AG09309 (cell line): ENCODE data around the gene PINK1.
"Not testable (repeated sequence)": the region's sequence is repeated elsewhere in the genome, so short reads cannot be mapped to it uniquely, and the experiment has no call there.

ENCODE experiments used
- DNase-seq: peaks from one replicate; pipeline ENCODE4 v3.0.0-alpha.2; 2010; ENCODE audit warnings: low read depth
- H3K4me3 ChIP-seq: 2 replicates; pipeline ENCODE4 v1.5.1; 2011; ENCODE audit warnings: mild to moderate bottlenecking, low read depth, low read length, moderate library complexity; ENCODE audit not compliant: control insufficient read depth
- TF ChIP-seq, protein P1 (sequence below): IDR thresholded peaks from 2 replicates; pipeline ENCODE4 v1.5.1; 2011; ENCODE audit warnings: mild to moderate bottlenecking, low read depth, low read length, inconsistent platforms; ENCODE audit not compliant: insufficient read depth, control insufficient read depth; ENCODE audit errors: missing control alignments

Gene PINK1

DNA sequence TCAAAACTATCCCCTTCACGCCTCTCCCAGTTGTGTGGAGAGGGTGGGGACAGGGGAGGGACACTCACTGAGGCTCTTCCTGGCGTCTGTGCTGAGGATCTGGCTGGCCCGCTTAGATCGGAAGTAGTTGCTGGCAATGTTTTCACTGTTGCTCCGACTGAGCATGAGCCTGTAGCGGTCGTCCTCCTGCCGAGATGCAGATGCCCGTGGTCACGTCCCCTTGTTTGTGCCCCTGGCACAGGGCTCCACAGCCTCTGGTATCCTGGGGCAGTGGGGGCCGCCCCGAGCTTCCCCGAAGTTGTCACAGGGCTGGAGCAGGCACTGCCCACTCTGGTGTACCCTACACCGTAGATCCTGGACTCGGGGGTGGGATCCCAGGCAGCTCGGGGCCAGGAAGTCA is 32.9 kb downstream of the PINK1 start:
- no peak for DNase-seq
- H3K4me3 ChIP-seq = no peak overlapping the region
- TF ChIP-seq, protein P1, sequence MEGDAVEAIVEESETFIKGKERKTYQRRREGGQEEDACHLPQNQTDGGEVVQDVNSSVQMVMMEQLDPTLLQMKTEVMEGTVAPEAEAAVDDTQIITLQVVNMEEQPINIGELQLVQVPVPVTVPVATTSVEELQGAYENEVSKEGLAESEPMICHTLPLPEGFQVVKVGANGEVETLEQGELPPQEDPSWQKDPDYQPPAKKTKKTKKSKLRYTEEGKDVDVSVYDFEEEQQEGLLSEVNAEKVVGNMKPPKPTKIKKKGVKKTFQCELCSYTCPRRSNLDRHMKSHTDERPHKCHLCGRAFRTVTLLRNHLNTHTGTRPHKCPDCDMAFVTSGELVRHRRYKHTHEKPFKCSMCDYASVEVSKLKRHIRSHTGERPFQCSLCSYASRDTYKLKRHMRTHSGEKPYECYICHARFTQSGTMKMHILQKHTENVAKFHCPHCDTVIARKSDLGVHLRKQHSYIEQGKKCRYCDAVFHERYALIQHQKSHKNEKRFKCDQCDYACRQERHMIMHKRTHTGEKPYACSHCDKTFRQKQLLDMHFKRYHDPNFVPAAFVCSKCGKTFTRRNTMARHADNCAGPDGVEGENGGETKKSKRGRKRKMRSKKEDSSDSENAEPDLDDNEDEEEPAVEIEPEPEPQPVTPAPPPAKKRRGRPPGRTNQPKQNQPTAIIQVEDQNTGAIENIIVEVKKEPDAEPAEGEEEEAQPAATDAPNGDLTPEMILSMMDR = no peak

DNA sequence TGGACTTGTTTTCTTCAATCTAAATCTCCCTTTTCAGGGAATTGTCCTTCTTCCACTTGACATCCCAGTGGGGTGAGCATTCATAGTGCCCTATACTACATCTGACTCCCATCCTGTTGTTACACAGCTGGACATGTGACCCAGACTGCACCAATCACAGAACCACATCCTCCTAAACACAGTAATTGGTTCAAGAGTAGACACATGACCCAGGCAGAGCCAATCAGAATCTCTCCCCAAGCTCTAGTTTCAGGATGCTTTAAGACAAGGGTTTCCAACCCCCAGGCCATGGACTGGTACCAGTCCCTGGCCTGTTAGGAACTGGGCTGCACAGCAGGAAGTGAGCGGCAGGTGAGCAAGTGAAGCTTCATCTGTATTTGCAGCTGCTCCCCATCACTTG is 33.5 kb downstream of the PINK1 start:
- H3K4me3 ChIP-seq = no peak overlapping the region
- TF ChIP-seq, protein P1 = no peak
- DNase-seq = no peak

DNA sequence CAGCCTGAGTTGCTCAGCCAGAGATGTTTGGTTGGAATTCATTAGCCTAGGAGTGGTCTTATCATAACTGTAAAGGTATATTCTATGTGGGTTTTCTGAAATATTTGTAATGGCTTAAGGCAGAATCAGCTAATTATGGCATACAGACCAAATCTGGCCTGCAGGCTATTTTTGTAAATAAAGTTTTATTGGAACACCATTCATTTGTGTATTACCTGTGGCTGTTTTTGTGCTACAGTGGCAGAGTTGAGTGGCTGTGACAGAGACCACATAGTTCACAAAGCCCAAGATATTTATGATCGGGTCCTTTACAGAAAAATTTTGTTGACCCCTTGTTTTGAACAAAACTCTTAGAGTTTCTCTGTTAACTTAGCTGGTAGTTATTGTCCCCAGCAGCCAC is 35.3 kb downstream of the PINK1 start:
- no peak overlapping the region for H3K4me3 ChIP-seq
- no peak for DNase-seq
- TF ChIP-seq, protein P1 = no peak

DNA sequence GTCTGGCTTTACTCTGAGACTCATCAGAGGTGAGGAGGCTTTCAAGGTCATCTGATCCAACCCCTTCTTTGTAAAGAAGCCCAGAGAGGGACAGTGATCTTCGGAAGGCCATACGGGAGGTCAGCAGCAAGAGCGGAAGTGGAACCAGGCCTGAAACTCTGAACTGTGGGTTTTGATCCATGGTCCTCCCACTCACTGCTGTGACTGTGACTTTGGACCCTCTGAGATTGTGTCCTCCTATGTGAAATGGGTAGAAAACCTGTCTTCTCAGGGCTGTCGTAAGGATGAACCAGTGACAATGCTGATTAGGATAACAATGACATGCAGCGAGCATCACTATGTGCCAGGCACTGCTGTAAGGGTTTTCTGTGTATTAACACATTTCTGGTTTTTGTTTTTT is 37.7 kb downstream of the PINK1 start:
- DNase-seq = no peak
- TF ChIP-seq, protein P1 = no peak
- no peak overlapping the region for H3K4me3 ChIP-seq

DNA sequence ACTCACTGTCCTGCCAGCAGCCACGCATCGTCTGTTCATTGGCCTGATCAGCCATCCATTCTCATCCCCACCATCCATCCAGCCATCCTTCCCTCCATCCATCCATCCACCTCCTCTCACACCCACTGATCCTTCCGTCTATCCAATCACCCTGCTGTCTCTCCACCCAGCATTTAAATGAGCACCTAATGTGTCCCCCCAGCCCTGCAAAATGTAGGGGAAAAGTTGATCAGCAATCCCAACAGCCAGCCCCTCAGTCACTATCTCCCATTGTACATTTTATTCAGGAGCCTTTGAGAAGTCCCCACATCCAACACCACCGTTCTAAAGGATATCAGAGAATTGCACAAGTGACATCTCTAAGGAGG is 39.0 kb downstream of the PINK1 start:
- TF ChIP-seq, protein P1 = no peak
- no peak overlapping the region for H3K4me3 ChIP-seq

DNA sequence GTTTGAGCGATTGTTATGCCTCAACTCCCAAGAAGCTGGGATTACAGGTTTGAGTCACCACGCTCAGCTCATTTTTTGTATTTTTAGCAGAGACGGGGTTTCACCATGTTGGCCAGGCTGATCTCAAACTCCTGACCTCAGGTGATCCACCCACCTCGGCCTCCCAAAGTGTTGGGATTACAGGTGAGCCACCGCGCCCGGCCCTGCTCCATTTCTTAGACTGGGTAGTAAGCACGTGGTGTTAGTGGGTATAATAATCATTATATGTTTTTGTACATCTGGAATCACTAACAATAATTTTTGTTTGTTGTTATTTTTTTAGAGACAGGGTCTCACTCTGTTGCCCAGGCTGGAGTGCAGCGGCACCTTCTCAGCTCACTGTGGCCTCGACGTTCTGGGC is 40.4 kb downstream of the PINK1 start:
- not testable (repeated sequence) for H3K4me3 ChIP-seq, DNase-seq

More for the DNA sequence above, 39.0 kb downstream of the PINK1 start:
- no peak for DNase-seq

DNA sequence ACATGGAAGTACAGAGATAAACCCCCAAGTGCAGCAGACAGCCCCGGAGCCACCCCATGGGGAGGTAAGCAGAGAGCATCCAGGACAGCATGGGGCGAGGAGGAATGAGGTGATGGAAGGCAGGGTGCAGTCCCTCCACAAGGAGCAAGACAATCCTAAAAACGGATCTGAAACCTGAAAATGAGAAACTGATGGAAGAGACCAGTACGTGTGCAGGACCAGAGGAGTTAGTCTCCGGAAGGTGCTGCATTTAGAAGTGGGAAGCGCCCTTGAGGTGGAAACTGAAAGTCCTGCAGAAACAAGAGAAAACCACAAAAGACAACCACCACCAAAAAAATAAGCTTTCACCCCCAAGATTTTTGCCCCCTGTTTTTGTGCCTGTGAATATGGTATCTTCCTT is 45.3 kb downstream of the PINK1 start:
- H3K4me3 ChIP-seq = no peak overlapping the region
- TF ChIP-seq, protein P1 = no peak
- no peak for DNase-seq

DNA sequence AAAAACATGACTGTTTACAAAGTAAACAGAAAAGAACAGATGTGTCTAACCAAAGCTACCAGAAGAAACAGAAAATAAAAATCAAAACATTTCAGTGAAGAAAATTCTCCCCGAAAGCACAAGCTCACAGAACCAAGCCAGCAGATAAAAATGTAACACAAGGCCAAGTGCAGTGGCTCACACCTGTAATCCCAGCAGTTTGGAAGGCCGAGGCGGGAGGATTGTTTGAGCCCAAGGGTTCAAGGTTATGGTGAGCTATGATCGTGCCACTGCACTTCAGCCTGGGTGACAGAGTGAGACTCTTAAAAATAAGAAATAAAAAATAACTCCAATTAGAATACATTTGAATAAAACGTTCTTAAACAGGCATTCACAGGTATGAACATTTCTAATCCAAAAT is 47.0 kb downstream of the PINK1 start:
- DNase-seq = no peak
- H3K4me3 ChIP-seq = no peak overlapping the region
- TF ChIP-seq, protein P1 = no peak
